ENCODE measurements around the gene SATB2. TPM values are rescaled to one million over a fixed set of nuclear protein-coding genes. Genes with fewer than 3 reads are reported as not detected.

SATB2 gene
- total and polyA plus RNA-seq, 9 donors, result 0.92 to 6.3 (median 3.8) TPM

DNA sequence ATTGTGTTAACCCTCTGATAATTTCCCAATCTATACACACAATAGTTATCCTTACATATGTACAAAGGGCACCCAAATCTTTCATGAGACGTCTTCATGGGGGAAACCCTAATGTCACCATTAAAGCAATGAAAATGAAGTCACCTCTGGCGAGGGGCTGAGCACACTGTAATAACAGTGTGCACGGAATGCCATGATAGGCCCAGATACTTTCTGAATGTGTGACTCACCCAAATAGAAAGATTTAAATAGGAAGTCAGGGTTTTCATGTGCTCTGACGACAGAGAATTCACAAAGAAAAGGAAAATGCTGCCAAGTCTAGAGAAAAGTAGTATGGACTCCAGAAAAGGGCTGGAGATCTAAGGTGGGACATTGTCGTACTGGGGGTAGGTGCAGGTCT, 128.3 kb downstream of the SATB2 start:
- intact Hi-C loops (cut with DNase I), result no loop called here
- 60 to 68% (median 60%) methylated on average over 5 of the region's 5 CpGs for WGBS, 3 donors
- no peak for TF ChIP-seq POLR2A (IDR thresholded peaks at IDR 0.05)
- TF ChIP-seq, protein P1, sequence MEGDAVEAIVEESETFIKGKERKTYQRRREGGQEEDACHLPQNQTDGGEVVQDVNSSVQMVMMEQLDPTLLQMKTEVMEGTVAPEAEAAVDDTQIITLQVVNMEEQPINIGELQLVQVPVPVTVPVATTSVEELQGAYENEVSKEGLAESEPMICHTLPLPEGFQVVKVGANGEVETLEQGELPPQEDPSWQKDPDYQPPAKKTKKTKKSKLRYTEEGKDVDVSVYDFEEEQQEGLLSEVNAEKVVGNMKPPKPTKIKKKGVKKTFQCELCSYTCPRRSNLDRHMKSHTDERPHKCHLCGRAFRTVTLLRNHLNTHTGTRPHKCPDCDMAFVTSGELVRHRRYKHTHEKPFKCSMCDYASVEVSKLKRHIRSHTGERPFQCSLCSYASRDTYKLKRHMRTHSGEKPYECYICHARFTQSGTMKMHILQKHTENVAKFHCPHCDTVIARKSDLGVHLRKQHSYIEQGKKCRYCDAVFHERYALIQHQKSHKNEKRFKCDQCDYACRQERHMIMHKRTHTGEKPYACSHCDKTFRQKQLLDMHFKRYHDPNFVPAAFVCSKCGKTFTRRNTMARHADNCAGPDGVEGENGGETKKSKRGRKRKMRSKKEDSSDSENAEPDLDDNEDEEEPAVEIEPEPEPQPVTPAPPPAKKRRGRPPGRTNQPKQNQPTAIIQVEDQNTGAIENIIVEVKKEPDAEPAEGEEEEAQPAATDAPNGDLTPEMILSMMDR (IDR thresholded peaks at IDR 0.05), result no peak
- no peak for TF ChIP-seq EP300 (IDR thresholded peaks at IDR 0.05)

DNA sequence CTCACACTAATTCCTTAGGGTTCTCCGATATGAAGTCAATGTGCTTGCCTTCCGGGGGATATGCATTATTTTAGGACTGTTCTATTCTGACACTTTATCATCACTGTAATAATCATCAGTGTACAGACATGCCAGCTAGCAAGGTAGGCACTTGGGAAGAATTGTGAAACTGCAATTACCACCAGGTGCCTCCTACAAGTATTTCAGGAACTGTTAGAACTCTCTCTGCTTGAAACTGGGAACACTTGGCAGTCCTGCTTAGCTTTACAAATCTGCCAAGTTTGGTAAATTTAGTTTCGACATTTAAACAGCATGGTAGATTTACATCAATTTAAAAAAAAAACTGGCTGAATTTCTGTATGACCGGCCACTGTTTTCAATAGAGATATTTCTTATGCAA, 128.7 kb downstream of the SATB2 start:
- no peak overlapping the region for H3K27ac ChIP-seq
- intact Hi-C loops (cut with DNase I), result no loop called here

More for the DNA sequence above, 128.3 kb downstream of the SATB2 start:
- no peak overlapping the region for H3K27ac ChIP-seq
- no peaks in the 10 kb centered on the region for H3K36me3 ChIP-seq
- no peaks in the 10 kb centered on the region for H3K27me3 ChIP-seq
- no peak for DNase-seq
- H3K4me3 ChIP-seq, result no peak overlapping the region
- H3K4me1 ChIP-seq (ENCODE audit: insufficient read depth), result no peaks in the 10 kb centered on the region
- no peaks in the 10 kb centered on the region for H3K9me3 ChIP-seq

DNA sequence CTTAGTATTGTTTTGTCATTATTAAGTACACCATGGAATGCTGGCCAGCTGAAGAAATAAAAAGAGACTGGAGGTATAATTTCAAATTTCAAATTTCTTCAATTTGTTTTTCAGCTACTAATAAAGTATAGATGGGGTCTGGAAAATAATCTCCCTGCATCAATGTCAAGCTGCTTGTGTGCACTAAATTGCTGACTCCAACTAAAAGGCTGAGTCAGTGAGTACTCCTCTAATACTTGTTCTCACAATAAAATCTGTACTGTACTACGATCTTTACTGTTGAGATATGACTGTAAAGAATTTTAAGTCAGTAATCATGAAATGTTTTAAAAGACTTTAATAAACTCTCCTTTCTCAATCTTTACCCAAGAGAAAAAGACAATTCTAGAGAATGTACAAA, 131.9 kb downstream of the SATB2 start:
- Histone ChIP-seq H3K9me3 (no peaks in the 10 kb centered on the region), H3K27me3 (no peaks in the 10 kb centered on the region), H3K4me3 (no peak overlapping the region), H3K27ac (no peak overlapping the region), H3K36me3 (no peaks in the 10 kb centered on the region), H3K4me1 (ENCODE audit: insufficient read depth) (no peaks in the 10 kb centered on the region)
- no peak for DNase-seq
- intact Hi-C loops (cut with DNase I), result no loop called here
- 78 to 89% (median 89%) methylated on average over 1 of the region's 1 CpG for WGBS, 3 donors
- TF ChIP-seq EP300 (IDR thresholded peaks at IDR 0.05) (no peak), POLR2A (IDR thresholded peaks at IDR 0.05) (no peak)
- TF ChIP-seq, protein P1 (IDR thresholded peaks at IDR 0.05), result no peak

More for the DNA sequence above, 128.7 kb downstream of the SATB2 start:
- Histone ChIP-seq H3K4me1 (ENCODE audit: insufficient read depth) (no peaks in the 10 kb centered on the region), H3K9me3 (no peaks in the 10 kb centered on the region), H3K4me3 (no peak overlapping the region), H3K36me3 (no peaks in the 10 kb centered on the region), H3K27me3 (no peaks in the 10 kb centered on the region)
- TF ChIP-seq, protein P1 (IDR thresholded peaks at IDR 0.05), result no peak
- TF ChIP-seq POLR2A (IDR thresholded peaks at IDR 0.05), result no peak
- whole genome bisulfite sequencing, 3 donors, result 85 to 95% (median 91%) methylated on average over 4 of the region's 4 CpGs
- no peak for DNase-seq

GRCh38 chr2:199322151-199322550, 135.6 kb downstream of the SATB2 start:
- Histone ChIP-seq H3K27ac (no peak overlapping the region), H3K4me1 (ENCODE audit: insufficient read depth) (no peaks in the 10 kb centered on the region), H3K4me3 (no peak overlapping the region), H3K9me3 (no peaks in the 10 kb centered on the region), H3K27me3 (no peaks in the 10 kb centered on the region), H3K36me3 (no peaks in the 10 kb centered on the region)
- TF ChIP-seq, protein P1 (IDR thresholded peaks at IDR 0.05), result no peak
- TF ChIP-seq EP300 (IDR thresholded peaks at IDR 0.05) (no peak), POLR2A (IDR thresholded peaks at IDR 0.05) (no peak)
- no peak for DNase-seq
- 54 to 86% (median 77%) methylated on average over 1 of the region's 1 CpG for WGBS, 3 donors
- intact Hi-C loops (cut with DNase I), result no loop called here

All from ovary (tissue), 9 donors.